ENCODE measurements around the gene CCDC171.

GRCh38 chr9:15942831-15943424 is 390.1 kb downstream of the CCDC171 start:
- TF ChIP-seq RB1 (IDR thresholded peaks at IDR 0.05; ENCODE audit: borderline replicate concordance) (no peak), ETV6 (conservative IDR thresholded peaks at IDR 0.05 in 1 of 2, IDR thresholded peaks at IDR 0.05 in 1 of 2; ENCODE audit: borderline replicate concordance in 1 of 2, low read depth in 1 of 2) (no peak), ZNF217 (IDR thresholded peaks at IDR 0.05) (no peak), NFIC (IDR thresholded peaks at IDR 0.05; ENCODE audit: low read depth, low read length) (no peak), RAD21 (IDR thresholded peaks at IDR 0.05; ENCODE audit: insufficient read depth, low read depth, low read length) (no peak), KDM1A (IDR thresholded peaks at IDR 0.05; ENCODE audit: borderline replicate concordance) (no peak), POLR2AphosphoS2 (IDR thresholded peaks at IDR 0.05; ENCODE audit: low read depth, low read length) (no peak), EZH2 (IDR thresholded peaks at IDR 0.05; ENCODE audit: borderline replicate concordance, control insufficient read depth, low read depth, low read length) (no peak)
- TF ChIP-seq, protein P1, sequence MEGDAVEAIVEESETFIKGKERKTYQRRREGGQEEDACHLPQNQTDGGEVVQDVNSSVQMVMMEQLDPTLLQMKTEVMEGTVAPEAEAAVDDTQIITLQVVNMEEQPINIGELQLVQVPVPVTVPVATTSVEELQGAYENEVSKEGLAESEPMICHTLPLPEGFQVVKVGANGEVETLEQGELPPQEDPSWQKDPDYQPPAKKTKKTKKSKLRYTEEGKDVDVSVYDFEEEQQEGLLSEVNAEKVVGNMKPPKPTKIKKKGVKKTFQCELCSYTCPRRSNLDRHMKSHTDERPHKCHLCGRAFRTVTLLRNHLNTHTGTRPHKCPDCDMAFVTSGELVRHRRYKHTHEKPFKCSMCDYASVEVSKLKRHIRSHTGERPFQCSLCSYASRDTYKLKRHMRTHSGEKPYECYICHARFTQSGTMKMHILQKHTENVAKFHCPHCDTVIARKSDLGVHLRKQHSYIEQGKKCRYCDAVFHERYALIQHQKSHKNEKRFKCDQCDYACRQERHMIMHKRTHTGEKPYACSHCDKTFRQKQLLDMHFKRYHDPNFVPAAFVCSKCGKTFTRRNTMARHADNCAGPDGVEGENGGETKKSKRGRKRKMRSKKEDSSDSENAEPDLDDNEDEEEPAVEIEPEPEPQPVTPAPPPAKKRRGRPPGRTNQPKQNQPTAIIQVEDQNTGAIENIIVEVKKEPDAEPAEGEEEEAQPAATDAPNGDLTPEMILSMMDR (IDR thresholded peaks at IDR 0.05 in 2 of 3, conservative IDR thresholded peaks at IDR 0.05 in 1 of 3; ENCODE audit: control insufficient read depth in 2 of 3, extremely low read depth in 1 of 3, insufficient read depth in 1 of 3, low read depth in 3 of 3, low read length in 3 of 3): no peak

All from GM12878 (cell line).